Medulla oblongata (tissue), 1 donor: ENCODE results near the gene KRTAP5-2.
"Not testable (repeated sequence)": the region's sequence is repeated elsewhere in the genome, so short reads cannot be mapped to it uniquely, and the experiment has no call there.

Source experiments
- DNase-seq: peaks from one replicate; pipeline ENCODE4 v3.0.0-alpha.2; 2015; ENCODE audit errors: extremely low spot score

The KRTAP5-2 gene, protein sequence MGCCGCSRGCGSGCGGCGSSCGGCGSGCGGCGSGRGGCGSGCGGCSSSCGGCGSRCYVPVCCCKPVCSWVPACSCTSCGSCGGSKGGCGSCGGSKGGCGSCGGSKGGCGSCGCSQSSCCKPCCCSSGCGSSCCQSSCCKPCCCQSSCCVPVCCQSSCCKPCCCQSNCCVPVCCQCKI

DNA sequence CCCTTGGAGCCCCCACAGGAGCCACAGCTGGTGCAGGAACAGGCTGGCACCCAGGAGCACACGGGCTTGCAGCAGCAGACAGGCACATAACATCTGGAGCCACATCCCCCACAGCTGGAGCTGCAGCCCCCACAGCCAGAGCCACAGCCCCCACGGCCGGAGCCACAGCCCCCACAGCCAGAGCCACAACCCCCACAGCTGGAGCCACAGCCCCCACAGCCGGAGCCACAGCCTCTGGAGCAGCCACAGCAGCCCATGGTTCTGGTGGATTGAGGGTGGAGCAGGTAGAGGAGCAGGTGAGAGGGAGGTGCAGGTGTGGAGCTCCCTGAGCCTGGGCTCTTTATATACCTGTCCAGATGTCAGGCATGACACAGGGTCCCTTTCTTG, at the start of gene KRTAP5-2:
Gene KRTAP5-2 (minus strand): TSS at position 301 of the 387 bp plus-strand sequence. CDS start 44 bp downstream, at position 257.
- DNase-seq: no peak

DNA sequence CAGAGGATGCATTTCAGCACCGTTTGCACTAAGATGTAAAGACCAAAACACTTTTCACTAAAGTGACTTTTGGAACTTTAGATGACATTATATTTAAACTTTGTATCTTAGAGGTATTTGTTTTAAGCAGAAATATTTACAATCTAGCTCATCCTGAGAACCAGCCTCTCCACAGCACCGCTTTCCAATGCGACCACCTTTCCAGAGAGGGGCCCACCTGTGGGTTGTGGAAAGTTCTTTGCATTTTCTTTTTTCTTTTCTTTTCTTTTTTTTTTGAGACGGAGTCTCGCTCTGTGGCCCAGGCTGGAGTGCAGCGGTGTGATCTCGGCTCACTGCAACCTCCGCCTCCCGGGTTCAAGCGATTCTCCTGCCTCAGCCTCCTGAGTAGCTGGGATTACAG, 48.4 kb upstream of the KRTAP5-2 start:
- not testable (repeated sequence) for DNase-seq

DNA sequence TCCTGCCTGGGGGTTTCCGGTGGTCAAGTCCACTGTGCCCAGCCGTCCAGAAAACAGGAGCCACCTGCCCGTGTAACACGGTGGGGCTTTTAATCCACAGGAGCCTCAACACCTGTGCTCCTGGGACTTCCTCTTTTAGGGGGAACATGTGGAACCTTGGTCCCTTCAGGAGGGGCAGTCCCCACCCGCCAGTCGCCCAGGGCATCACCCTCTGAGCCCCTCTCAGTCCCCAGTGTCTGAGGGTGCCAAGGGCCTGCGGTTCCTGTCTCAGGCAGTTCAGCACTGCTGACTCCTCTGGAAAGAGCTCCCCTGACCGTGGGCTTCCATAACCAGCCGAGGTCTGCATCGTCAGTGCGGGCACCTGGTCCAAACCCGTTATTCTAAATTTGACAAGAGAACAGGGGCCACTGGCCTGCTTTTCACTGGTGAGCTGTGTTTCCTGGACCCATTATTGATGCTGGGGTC, 47.3 kb upstream of the KRTAP5-2 start:
- DNase-seq: no peak

DNA sequence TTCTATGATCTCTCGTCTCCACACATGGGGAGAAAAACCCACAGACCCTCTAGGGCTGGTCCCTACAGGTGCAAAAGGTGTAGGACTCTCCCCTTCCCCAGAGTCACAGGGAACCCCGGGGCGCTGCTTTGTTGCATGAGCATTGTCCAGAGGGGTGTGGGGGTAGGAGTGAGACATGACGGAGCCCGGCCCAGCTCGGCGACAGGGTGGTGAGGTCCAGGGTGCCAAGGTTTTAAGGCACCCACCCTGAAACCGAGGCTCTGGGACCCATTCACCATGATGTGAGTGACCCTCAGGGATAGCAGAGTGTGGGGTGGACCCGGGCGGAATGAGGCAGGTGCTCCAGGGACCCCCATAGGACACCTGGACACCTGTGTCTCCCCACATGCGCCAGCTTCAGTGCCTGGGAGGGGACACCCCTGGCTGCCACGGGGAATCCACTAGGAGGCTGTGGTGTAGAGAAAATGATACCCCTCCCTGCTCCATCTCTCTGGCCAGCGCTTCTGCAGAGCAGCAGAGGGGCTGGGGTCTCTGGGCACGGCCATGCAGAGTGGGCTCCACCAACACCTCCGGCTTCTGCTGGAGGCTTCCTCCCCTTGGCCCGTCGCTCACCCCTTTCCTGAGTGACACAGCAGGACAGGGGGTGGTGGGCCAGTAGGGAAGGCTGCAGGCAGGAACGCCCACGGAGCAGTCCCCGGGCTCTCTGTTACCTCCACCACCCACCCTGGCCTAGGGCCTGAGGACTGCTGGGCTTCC, 46.7 kb upstream of the KRTAP5-2 start:
- no peak for DNase-seq

DNA sequence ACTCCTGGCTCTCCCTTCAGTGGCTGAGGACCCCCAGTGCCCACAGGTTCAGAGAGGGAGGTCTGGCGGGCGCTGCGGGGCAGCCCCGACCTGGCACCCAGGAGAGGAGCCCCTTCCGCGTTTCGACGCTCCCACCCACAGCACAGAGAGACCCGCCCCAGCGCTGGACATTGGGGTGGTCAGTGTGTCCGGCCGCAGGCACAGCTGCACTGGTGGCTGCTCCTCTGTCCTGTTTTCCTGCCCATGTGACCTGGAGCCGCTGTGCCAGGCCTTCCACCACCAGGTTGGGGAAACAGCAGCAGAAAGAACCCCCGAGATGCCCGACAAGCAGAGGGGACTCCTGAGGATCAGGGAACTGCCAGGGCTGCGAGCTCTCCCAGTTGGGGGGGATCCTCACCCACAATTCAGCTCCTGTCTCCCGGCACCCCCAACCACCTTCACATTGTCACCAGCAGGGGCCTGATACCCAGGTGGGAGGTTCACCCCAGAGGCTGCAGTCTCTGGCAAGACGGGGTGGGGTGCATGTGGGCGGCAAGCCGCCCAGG, 45.1 kb upstream of the KRTAP5-2 start:
- no peak for DNase-seq

DNA sequence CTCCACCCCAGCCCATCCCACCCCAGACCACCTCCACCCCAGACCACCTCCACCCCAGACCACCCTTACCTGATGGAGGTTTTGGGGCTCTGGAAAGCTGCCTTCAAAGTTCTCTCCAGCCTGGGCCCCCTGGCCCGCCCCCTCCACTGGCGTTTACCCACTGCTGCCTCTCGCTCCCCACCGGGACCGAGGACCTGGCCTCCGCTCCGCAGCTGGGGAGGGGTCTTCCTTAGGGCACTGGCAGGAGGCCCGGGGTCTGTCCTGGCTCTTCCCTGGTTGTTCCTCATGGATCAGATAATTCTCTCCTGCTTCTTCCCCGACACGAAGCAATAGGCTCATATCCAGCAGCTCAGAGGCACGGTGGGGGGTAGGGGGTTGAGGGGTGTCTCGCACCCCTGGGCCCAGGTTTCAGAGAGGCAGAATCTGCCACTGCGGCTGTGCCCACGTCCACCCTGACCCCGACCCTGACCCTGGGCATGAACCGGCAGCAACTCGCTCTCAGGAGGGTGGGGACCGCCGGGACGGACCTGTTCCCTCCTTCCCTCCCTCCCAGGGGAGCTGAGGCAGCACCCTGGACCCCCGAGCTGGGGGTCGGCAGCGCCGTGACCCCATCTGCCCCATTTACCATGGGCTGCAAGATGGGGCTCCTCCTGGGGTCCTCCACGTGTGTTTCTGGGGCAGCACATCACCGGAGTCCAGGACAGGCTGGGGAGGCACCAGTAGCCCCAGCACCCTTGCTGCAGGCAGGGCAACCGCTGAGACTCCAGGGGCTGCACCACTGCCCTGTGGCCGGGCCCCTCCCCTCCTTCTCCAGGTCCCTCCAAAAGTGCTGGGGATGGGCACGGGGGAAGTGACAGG, 44.4 kb upstream of the KRTAP5-2 start:
- DNase-seq: no peak

DNA sequence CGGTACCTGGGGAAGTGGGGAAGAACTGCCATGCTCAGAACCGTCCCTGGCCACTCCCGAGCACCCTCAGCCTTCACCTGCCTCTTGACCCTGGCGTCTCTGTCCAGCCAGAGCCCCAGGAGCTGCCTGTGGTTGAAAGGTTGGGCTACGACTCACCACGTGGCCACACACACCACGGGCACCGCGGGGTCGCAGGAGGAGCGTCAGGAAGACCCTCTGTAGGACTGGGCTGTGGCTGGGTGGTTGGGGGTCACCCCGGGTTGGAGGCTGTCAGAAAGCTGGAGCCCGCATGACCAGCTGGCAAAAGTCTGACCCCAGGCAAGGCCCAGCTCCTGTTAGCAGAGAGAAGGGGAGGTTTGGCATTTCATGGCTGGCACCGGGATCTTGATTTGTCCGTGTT, 43.0 kb upstream of the KRTAP5-2 start:
- DNase-seq: no peak

DNA sequence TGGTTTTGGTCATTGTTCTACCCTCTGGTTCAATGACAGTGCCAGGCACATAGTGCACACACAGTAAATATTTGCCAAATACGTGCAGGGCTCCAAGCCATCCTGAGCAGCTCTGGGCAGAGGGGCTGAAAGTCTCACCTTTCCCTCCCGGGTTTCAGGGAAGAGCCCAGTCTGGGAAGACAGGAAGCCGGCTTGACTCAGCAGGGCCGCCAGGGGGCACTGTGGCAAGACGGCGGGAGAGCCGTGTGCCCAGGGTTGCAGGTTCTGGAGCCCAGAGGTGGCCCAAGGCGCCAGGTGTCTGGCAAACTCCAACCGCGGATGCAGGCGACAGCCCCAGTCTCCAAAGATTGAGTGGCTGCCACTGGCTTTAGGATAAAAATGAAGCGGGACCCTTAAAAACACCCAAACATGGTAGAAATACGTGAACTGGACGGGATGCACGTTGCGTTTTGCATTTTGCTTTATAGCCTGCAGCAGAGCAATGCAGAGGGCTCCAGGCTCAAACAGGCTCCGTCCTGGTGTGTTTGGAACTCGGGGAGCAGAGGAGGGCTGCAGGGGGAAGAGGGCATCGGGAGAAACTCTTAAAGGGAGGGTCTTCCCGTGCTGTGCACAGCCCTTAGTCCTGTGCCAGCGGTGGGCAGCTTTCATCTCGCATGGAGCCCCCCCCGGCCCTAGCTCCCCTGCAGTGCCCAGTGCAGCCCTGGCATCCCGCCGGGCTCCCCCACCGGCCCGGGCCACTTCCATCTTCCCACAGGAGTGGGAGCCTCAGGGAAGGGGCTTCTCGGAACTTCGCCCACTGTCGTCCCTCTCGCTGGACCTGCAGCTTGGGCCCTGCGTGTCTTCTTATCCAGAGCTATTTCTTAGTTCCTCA, 42.2 kb upstream of the KRTAP5-2 start:
- DNase-seq: no peak

DNA sequence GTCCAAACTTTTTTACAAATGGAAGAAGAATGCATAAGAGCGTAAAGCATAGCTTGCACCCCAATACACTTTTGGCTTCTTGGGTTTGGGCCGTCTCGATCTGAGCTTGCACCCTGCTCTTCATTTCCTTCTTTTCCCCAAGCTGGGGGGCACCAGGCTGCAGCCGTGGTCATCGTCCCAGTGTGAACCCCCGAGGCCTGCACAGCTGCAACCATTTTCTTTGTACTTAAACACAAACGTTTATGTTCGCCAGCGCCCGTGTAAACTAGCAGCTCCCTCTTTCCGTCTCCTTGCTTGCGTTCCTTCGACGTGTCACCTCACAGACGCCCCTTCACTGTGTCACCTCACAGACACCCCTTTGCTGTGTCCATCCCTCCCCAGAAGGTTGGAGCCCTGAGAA, 41.6 kb upstream of the KRTAP5-2 start:
- no peak for DNase-seq

DNA sequence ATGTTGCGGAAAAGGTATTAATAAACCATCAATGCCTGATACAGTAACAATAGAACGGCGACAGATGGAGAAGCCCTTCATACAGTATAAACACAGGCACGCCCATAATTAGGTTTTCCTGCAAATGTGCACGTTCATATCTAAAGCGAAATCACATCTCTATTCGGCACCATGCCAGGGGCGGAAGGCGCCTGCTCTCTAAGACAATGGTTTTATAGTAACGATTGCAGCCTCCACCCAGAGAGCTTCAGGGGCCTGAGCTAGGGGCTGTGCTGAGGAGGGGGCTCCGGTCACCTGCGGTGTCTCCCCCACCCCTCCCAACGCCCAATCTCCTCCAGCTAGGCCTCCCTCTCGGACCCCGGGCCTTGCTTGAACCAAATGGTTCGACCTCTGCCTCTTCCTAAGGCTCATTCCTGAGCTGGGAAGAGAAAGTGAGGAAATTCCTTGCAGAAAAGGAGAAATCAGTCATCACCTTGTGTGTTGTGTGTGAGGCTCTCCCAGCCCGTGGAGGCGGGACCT, 41.1 kb upstream of the KRTAP5-2 start:
- DNase-seq: no peak

DNA sequence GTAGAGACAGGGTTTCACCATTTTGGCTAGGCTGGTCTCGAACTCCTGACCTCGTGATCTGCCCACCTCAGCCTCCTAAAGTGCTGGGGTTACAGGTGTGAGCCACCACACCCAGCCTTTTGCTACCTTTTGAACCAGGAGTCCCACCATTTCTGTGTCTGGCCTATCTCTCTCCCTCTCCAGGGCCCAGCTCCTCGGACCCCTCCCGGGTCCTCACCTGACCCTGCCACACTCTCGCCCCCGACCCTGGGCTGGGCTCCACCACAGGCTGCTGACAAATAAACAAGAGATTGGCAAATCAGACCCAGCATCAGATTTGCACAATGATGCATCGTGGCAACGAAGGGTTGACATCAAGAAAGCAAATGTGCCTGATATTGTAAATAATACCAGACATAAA, 40.2 kb upstream of the KRTAP5-2 start:
- no peak for DNase-seq

DNA sequence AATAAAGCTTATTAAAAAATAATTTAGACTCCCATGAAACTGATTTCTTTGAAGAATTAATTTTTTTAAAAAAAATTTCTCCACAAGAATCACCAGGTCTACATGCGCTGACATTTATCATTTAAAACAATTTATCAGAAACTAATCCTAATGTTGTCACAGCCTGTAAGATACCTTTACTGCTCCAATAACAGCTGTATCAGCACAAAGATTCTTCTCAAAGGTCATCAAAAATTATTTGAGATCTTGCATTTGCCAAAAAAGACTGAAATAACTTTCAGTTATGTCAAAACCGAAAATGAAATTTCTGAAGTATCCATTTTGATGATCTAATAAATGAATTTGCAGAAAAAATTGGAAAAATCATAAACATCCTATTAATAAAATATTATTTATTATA, 39.5 kb upstream of the KRTAP5-2 start:
- no peak for DNase-seq

DNA sequence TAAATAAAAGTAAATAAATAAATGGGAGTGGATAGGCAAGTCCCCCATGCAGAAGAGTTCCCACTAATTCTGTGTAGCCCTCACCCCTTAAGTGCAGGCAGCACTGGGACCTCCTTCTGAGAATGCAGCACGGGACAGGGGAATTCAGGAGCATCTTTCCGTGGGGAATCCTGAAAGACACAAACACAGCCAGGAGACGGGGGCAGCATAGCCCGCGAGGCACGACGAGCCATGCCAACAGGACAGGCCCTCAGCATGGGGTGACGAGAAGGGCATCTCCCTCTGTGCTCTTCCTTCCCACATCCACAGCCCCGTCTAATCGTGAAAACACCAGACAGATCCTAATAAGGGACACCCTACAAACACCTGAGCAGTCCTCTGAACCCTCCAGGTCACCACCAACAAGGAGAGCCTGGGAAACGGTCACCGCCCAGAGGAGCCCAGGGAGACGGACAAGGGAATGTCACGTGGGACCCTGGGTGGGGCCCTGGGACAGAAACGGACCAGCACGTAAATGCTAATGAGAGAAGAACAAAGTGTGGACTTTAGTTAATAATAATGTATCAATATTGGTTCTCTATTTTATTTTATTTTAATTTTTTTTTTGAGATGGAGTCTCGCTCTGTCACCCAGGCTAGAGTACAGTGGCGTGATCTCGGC, 38.3 kb upstream of the KRTAP5-2 start:
- DNase-seq: no peak

DNA sequence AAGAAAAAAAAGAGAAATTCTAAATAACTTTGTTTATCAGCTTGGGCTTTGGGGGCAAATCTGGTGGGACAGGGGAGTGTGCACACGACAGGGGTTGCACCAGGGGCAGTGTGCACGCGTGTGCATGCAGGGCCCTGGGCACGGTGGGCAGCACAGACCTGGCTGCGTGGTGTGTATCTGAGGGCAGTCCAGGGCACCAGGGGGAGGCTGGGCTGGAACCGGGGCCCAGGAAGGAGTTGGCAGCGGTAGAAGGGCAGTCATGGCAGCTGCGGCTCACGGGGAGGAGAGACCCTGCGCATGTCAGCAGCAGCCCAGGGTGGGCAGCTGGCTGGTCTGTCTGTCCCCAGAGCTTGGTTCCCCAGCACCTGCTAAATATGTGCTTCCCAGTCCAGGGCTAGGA, 35.8 kb upstream of the KRTAP5-2 start:
- DNase-seq: no peak

DNA sequence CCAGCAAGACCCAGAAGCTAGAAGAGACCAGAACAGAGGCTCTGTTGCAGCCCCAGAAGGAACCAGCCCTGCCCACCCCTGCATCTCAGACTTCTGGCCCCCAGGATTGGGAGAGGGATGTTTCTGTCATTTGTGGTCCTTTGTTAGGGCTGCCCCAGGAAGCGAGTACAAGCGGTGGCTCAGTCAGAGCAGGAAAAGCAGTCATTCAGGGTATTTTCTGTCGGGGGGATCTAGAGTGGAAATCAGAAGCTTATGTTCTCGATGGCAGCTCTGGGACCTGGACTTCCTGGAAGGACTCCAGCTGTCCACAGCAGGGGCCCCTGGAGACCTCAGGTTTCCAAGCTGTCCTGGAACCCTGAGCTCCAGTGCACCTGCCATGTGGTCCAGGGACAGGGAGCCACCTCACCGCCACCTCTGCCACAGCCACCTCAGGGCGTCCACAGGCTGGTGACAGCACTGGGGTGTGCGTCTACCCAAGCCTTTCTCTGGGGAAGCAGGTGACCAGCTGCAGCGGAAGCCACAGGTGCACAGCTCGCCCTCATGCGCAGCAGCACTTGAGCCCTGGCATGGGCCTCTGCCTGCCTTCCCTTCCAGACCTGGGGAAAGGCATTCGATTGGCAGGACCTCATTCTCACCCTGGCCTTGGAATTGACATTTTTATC, 34.1 kb upstream of the KRTAP5-2 start:
- no peak for DNase-seq

DNA sequence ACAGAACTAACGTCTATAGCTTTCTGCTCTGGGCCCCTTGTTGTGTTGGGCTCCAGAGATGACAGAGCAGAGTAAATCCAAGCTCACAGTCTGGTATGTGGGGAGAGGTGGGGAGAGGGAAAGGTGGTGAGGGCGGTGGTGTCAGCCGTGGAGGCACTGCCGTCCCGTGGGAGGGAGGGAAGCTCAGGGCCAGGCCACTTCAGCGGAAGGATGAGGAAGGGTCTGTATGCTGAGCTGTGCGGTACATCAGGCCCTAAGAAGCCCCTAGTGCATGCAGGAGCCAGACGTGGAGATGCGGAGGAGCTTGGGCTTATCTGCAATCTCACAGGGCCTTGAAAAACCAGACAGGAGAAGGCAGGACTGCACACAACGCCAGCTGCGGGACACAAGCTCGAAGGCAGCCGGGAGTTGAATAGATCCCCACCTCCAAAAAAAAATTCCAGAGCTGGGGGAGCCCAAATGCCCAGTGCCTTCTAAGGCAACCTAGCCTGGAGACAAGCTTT, 33.0 kb upstream of the KRTAP5-2 start:
- no peak for DNase-seq

DNA sequence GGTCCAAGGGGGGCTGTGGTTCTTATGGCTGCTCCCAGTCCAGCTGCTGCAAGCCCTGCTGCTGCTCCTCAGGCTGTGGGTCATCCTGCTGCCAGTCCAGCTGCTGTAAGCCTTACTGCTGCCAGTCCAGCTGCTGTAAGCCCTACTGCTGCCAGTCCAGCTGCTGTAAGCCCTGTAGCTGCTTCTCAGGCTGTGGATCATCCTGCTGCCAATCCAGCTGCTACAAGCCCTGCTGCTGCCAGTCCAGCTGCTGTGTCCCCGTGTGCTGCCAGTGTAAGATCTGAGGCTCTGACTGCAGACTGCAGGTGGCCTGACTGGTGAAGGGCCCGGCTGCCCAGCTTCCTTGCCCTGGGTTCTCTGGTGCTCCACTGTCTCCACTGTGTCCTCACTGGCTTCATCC, 32.2 kb upstream of the KRTAP5-2 start:
- DNase-seq: no peak

DNA sequence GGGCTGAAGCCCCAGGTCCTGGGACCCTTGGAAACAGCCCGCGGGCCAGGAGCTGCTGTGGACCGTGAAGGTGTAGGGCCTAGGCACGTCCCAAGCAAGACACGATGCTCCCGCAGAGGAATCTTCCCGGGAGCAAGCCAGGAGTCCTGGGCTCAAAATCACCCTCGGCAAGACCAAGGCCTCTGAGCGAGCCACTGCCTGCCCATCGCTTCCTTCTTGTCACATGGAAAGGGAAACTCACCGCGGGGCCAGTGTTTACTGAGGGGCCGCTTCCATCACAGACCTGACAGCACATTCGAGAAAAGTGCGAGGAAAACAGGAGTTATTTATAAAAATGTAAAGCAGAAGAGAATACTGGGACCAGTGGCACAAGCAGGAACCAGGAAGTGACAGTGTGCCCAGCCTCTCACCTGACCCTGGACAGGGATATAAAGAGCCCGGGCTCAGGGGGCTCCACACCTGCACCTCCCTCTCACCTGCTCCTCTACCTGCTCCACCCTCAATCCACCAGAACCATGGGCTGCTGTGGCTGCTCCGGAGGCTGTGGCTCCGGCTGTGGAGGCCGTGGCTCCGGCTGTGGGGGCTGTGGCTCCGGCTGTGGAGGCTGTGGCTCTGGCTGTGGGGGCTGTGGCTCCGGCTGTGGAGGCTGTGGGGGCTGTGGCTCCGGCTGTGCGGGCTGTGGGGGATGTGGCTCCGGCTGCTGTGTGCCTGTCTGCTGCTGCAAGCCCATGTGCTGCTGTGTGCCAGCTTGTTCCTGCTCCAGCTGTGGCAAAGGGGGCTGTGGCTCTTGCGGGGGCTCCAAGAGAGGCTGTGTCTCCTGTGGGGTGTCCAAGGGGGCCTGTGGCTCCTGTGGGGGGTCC, 31.5 kb upstream of the KRTAP5-2 start, which contains the start of gene KRTAP5-5:
Gene KRTAP5-5 (plus strand): TSS at position 450 of the 860 bp plus-strand sequence. CDS start 66 bp downstream, at position 516.
- DNase-seq: no peak
